Neuronal stem cell (in vitro differentiated cells): ENCODE results near the gene PML.
"Not testable (repeated sequence)": the region's sequence is repeated elsewhere in the genome, so short reads cannot be mapped to it uniquely, and the experiment has no call there.

Experiments used
- DNase-seq: peaks from one replicate; pipeline ENCODE4 v3.0.0-alpha.2; 2013; ENCODE audit warnings: low spot score
- H2AFZ ChIP-seq: one replicate; pipeline ENCODE4 v1.6.1; 2013; ENCODE audit warnings: mild to moderate bottlenecking, low read length, inconsistent platforms
- H2AK5ac ChIP-seq: 2 replicates; pipeline ENCODE4 v1.6.1; 2013; ENCODE audit warnings: low read depth, mild to moderate bottlenecking, inconsistent platforms, low read length, moderate library complexity, mixed read lengths
- H2BK120ac ChIP-seq: 2 replicates; pipeline ENCODE4 v1.6.1; 2013; ENCODE audit warnings: low read depth, mild to moderate bottlenecking, inconsistent platforms, low read length, moderate library complexity, mixed read lengths
- H2BK12ac ChIP-seq: one replicate; pipeline ENCODE4 v1.6.1; 2013; ENCODE audit warnings: low read length, inconsistent platforms
- H2BK15ac ChIP-seq: 2 replicates; pipeline ENCODE4 v1.6.1; 2013; ENCODE audit warnings: mild to moderate bottlenecking, low read length, inconsistent platforms, mixed read lengths
- H2BK5ac ChIP-seq: one replicate; pipeline ENCODE4 v1.6.1; 2013; ENCODE audit warnings: inconsistent platforms, mild to moderate bottlenecking, low read length, moderate library complexity
- H3K14ac ChIP-seq: one replicate; pipeline ENCODE4 v1.6.1; 2013; ENCODE audit warnings: low read length, inconsistent platforms
- H3K18ac ChIP-seq: 2 replicates; pipeline ENCODE4 v1.6.1; 2013; ENCODE audit warnings: low read length, inconsistent platforms
- H3K23ac ChIP-seq: 2 replicates; pipeline ENCODE4 v1.6.1; 2013; ENCODE audit warnings: low read depth, mild to moderate bottlenecking, mixed read lengths, low read length, inconsistent platforms; ENCODE audit not compliant: poor library complexity
- H3K27ac ChIP-seq: replicated peaks from 3 replicates; pipeline ENCODE4 v1.5.1; 2013; ENCODE audit warnings: low read length, inconsistent platforms
- H3K27me3 ChIP-seq, 3 experiments: 2 replicates each; pipeline ENCODE4 v1.6.1; 2013; ENCODE audit warnings: low read length in 3 of 3, mild to moderate bottlenecking in 2 of 3, inconsistent platforms in 1 of 3, low read depth in 1 of 3, mixed read lengths in 1 of 3, moderate library complexity in 1 of 3; ENCODE audit not compliant: control insufficient read depth in 3 of 3, insufficient read depth in 3 of 3
- H3K36me3 ChIP-seq, 2 donors: replicated peaks in 1 of 2; 2 replicates each; pipeline ENCODE4 v1.6.1; 2013; ENCODE audit warnings: low read length in 2 of 2; ENCODE audit not compliant: control insufficient read depth in 2 of 2, insufficient read depth in 2 of 2
- H3K4ac ChIP-seq: 2 replicates; pipeline ENCODE4 v1.6.1; 2013; ENCODE audit warnings: inconsistent platforms, mild to moderate bottlenecking, low read length, moderate library complexity
- H3K4me1 ChIP-seq, 2 donors: 1 replicate in 1 of 2; 2 replicates in 1 of 2; pipeline ENCODE4 v1.6.1; 2013; ENCODE audit warnings: low read length in 2 of 2, low read depth in 1 of 2; ENCODE audit not compliant: control insufficient read depth in 2 of 2, insufficient read depth in 1 of 2
- H3K4me2 ChIP-seq: one replicate; pipeline ENCODE4 v1.6.1; 2013; ENCODE audit warnings: mild to moderate bottlenecking, low read length, inconsistent platforms; ENCODE audit not compliant: insufficient read depth, poor library complexity, severe bottlenecking
- H3K4me3 ChIP-seq, 2 donors: 2 replicates each; pipeline ENCODE4 v1.5.1; 2013; ENCODE audit warnings: low read length in 2 of 2, mild to moderate bottlenecking in 2 of 2, inconsistent platforms in 1 of 2, moderate library complexity in 1 of 2
- H3K79me1 ChIP-seq: one replicate; pipeline ENCODE4 v1.6.1; 2013; ENCODE audit warnings: low read depth, mild to moderate bottlenecking, inconsistent platforms, low read length, moderate library complexity
- H3K9ac ChIP-seq: one replicate; pipeline ENCODE4 v1.6.1; 2013; ENCODE audit warnings: mild to moderate bottlenecking, low read depth, low read length, inconsistent platforms; ENCODE audit not compliant: poor library complexity
- H3K9me3 ChIP-seq, 2 donors: replicated peaks in 1 of 2; 2 replicates each; pipeline versions ENCODE3 to v1.6.1; 2013; ENCODE audit warnings: low read length in 2 of 2, mild to moderate bottlenecking in 2 of 2, inconsistent platforms in 1 of 2, low read depth in 1 of 2, mixed read lengths in 1 of 2, moderate library complexity in 1 of 2; ENCODE audit not compliant: control insufficient read depth in 2 of 2, insufficient read depth in 1 of 2
- H4K8ac ChIP-seq: one replicate; pipeline ENCODE4 v1.6.1; 2013; ENCODE audit warnings: low read depth, mild to moderate bottlenecking, inconsistent platforms, low read length, moderate library complexity
- H4K91ac ChIP-seq: one replicate; pipeline ENCODE4 v1.6.1; 2013; ENCODE audit warnings: low read length, low read depth, mild to moderate bottlenecking, inconsistent platforms; ENCODE audit not compliant: poor library complexity
- WGBS, 2 donors: extraction: QIAGEN DNeasy Blood & Tissue Kit; methylation state at CpG; one replicate each; pipeline ENCODE4 v1.1.7; 2013; ENCODE audit warnings: missing lambda C conversion rate in 2 of 2, mixed read lengths in 1 of 2; ENCODE audit not compliant: insufficient read length in 2 of 2, insufficient replicate concordance in 1 of 2; ENCODE audit errors: extremely low coverage in 2 of 2; 5-methylcytosine and 5-hydroxymethylcytosine counted together

PML gene

GRCh38 chr15:74053941-74054529, 59.5 kb downstream of the PML start:
- Histone ChIP-seq H3K4ac (no peak overlapping the region), H3K36me3 (no peaks in the 10 kb centered on the region), H4K8ac (no peak overlapping the region), H2BK15ac (no peak overlapping the region), H3K23ac (no peak overlapping the region), H3K9me3 (peaks cover 0 to 2% of the 10 kb centered on the region in 2 donors), H3K79me1 (no peaks in the 10 kb centered on the region), H3K4me2 (no peak overlapping the region), H3K14ac (no peak overlapping the region), H3K27ac (no peak overlapping the region), H3K18ac (no peak overlapping the region), H4K91ac (no peak overlapping the region), H2BK12ac (no peak overlapping the region), H3K4me3 (no peak overlapping the region), H2AK5ac (no peak overlapping the region), H3K27me3 (peaks cover 0 to 25% (median 0%) of the 10 kb centered on the region in 3 experiments), H2BK5ac (no peak overlapping the region), H3K9ac (no peak overlapping the region), H2BK120ac (no peak overlapping the region), H3K4me1 (peaks cover 0 to 2% of the 10 kb centered on the region in 2 donors), H2AFZ (peak overlapping the region; percentile 47)
- WGBS, 2 donors: no CpG with 5 or more reads among the region's 17 CpGs
- DNase-seq: peak; percentile 50

DNA sequence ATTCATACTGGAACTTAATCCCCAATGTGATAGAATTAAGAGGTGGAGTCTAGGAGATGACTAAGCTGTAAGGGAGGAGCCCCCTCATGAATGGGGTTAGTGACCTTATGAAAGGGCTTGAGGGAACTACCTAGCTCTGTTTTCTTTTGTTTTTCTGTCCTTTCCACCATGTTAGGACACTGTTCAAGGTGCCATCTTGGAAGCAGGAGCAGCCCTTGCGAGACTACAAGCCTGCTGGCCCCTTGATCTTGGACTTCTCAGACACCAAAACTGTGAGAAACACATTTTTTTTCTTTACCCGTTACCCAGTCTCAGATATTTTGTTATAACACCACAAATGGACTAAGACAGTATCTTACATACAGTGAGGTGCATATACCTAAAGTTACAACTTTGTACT, 61.3 kb downstream of the PML start:
- no CpG with 5 or more reads among the region's 2 CpGs for WGBS, 2 donors
- H2BK12ac ChIP-seq: no peak overlapping the region
- H3K9ac ChIP-seq: no peak overlapping the region
- no peaks in the 10 kb centered on the region for H3K79me1 ChIP-seq
- H3K4me2 ChIP-seq: no peak overlapping the region
- H2BK120ac ChIP-seq: no peak overlapping the region
- H3K9me3 ChIP-seq: peaks cover 0 to 2% of the 10 kb centered on the region in 2 donors
- no peak overlapping the region for H2BK5ac ChIP-seq
- no peak overlapping the region for H3K4me3 ChIP-seq
- no peak overlapping the region for H4K8ac ChIP-seq
- peaks cover 0 to 23% (median 0%) of the 10 kb centered on the region in 3 experiments for H3K27me3 ChIP-seq
- H3K18ac ChIP-seq: no peak overlapping the region
- H2AK5ac ChIP-seq: no peak overlapping the region
- H3K4me1 ChIP-seq: peaks cover 0 to 2% of the 10 kb centered on the region in 2 donors
- no peak overlapping the region for H3K27ac ChIP-seq
- no peak for DNase-seq
- no peak overlapping the region for H3K14ac ChIP-seq
- H4K91ac ChIP-seq: no peak overlapping the region
- no peaks in the 10 kb centered on the region for H3K36me3 ChIP-seq
- H2AFZ ChIP-seq: no peak overlapping the region
- H3K23ac ChIP-seq: no peak overlapping the region
- H2BK15ac ChIP-seq: no peak overlapping the region
- no peak overlapping the region for H3K4ac ChIP-seq

DNA sequence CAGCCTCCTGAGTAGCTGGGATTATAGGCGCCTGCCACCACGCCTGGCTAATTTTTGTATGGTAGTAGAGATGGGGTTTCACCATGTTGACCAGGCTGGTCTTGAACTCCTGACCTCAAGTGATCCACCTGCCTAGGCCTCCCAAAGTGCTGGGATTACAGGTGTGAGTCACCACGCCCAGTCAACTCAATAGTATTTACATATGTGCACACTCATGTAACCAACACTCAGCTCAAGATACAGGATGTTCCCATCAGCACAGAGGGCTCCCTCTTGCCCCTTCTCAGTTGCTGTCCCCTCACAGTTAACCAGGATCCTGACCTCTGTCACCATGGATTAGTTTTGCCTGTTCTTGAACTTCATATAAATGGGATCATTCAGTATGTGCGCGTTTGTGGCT, 61.8 kb downstream of the PML start:
- not testable (repeated sequence) for H3K23ac ChIP-seq, H3K9me3 ChIP-seq, DNase-seq, H3K4me2 ChIP-seq, H2AK5ac ChIP-seq, H2AFZ ChIP-seq, H3K4me1 ChIP-seq, H2BK120ac ChIP-seq, H2BK5ac ChIP-seq, H3K4ac ChIP-seq, H3K27ac ChIP-seq, H3K9ac ChIP-seq, H3K79me1 ChIP-seq, H3K36me3 ChIP-seq, H3K4me3 ChIP-seq, H2BK15ac ChIP-seq, H4K8ac ChIP-seq, H4K91ac ChIP-seq, H3K18ac ChIP-seq, H3K14ac ChIP-seq, H2BK12ac ChIP-seq
- no CpG with 5 or more reads among the region's 5 CpGs for WGBS, 2 donors
- H3K27me3 ChIP-seq: peaks cover 0 to 21% (median 0%) of the 10 kb centered on the region in 3 experiments

DNA sequence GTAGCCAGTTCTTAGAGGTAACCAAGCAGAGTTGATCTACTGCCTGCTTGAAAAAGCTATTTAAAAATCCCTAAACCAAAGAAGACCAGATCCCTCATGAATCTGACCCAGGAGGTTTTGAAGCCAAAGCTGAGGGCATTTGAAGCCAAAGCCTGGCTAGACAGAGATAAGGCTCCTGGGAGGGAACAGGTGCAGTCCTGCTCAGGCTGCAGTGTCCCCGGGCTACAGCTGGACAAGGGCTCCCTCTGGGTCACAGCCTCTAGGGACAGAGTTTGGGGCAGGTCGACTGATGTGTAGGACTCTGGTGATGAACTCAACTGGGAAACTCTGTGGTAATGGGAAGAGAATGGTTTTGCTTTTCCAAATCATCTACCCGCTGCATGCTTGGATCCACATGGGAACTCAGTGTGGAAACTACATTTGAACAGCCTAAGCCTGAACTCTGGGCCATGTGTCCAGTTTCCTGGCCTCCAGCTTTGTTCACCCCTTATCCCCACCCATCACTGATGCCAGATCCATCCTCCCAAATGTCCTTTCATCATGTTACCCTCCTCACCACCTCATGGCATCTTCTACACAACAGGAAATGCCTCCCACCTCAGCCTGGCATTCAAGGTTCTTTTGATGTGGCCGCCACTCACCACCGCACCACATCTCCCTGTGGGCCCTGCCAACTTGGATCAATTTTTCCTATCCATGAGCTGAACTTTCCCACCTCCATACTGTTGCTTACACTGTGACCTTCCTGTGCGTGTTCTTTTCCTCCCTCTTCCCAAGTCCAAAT, 64.7 kb downstream of the PML start:
- H2AFZ ChIP-seq, H3K4me2 ChIP-seq, H3K4me1 ChIP-seq, H3K27ac ChIP-seq, H3K14ac ChIP-seq, H3K36me3 ChIP-seq, H2BK5ac ChIP-seq, H3K4me3 ChIP-seq, H3K18ac ChIP-seq, H3K4ac ChIP-seq, H2BK12ac ChIP-seq, H3K9ac ChIP-seq, H2AK5ac ChIP-seq, DNase-seq, H2BK15ac ChIP-seq, H2BK120ac ChIP-seq, H3K23ac ChIP-seq, H4K8ac ChIP-seq, H3K9me3 ChIP-seq, H4K91ac ChIP-seq, H3K79me1 ChIP-seq: not testable (repeated sequence)
- no CpG with 5 or more reads among the region's 6 CpGs for WGBS, 2 donors
- H3K27me3 ChIP-seq: peaks cover 0 to 26% (median 0%) of the 10 kb centered on the region in 3 experiments
